HepG2 (cell line): ENCODE results near the gene FN1. TPM values are rescaled to one million over a fixed set of nuclear protein-coding genes. Genes with fewer than 3 reads are reported as not detected.

Experiments
- ATF5 ChIP-seq: sonication (generic); formaldehyde crosslinking; IDR thresholded peaks from 2 replicates; pipeline ENCODE4 v1.4.0; 2020; ENCODE audit warnings: mild to moderate bottlenecking, low read depth, missing genetic modification reagents
- CREB1 ChIP-seq, 2 experiments: fragments of 450-650 bp in 1 of 2; IDR thresholded peaks; 2 replicates each; pipeline ENCODE4 v1.6.1; 2016 to 2017; ENCODE audit warnings: control low read depth in 1 of 2, mild to moderate bottlenecking in 1 of 2, missing compliant biosample characterization in 1 of 2, missing genetic modification characterization in 1 of 2
- DMTF1 ChIP-seq: sonication (generic); formaldehyde crosslinking; IDR thresholded peaks from 2 replicates; pipeline ENCODE4 v1.4.0; 2020; ENCODE audit warnings: mild to moderate bottlenecking, missing genetic modification reagents
- GTF2F1 ChIP-seq: fragments of 150-350 bp; IDR thresholded peaks from 2 replicates; pipeline ENCODE4 v1.6.1; 2014; ENCODE audit warnings: low read length
- IRF9 ChIP-seq: sonication (generic); formaldehyde crosslinking; IDR thresholded peaks from 2 replicates; pipeline ENCODE4 v1.8.0; 2022; ENCODE audit warnings: missing genetic modification reagents, mild to moderate bottlenecking, borderline replicate concordance
- MED13 ChIP-seq: sonication (generic); formaldehyde crosslinking; IDR thresholded peaks from 2 replicates; pipeline ENCODE4 v1.5.0; 2020; ENCODE audit warnings: missing genetic modification reagents
- NCOA1 ChIP-seq: sonication (generic); formaldehyde crosslinking; IDR thresholded peaks from 2 replicates; pipeline ENCODE4 v1.9.0; 2021; ENCODE audit warnings: missing genetic modification reagents
- NFYB ChIP-seq: sonication (generic); formaldehyde crosslinking; IDR thresholded peaks from 2 replicates; pipeline ENCODE4 v1.4.0; 2020; ENCODE audit warnings: missing genetic modification reagents
- PHF5A ChIP-seq: IDR thresholded peaks from one replicate; pipeline ENCODE4 v1.6.1; 2018; ENCODE audit warnings: low read depth, missing genetic modification reagents; ENCODE audit not compliant: unreplicated experiment
- SRSF9 ChIP-seq: fragments of 200-400 bp; formaldehyde crosslinking; IDR thresholded peaks from 2 replicates; pipeline ENCODE4 v1.6.1; 2018; ENCODE audit warnings: borderline replicate concordance, mild to moderate bottlenecking, low read depth, low read length; ENCODE audit not compliant: insufficient read depth, poor library complexity, severe bottlenecking
- STAT6 ChIP-seq: sonication (generic); formaldehyde crosslinking; IDR thresholded peaks from 2 replicates; pipeline ENCODE4 v1.4.0; 2020; ENCODE audit warnings: missing genetic modification reagents, mild to moderate bottlenecking, borderline replicate concordance
- TBX2 ChIP-seq: sonication (generic); formaldehyde crosslinking; IDR thresholded peaks from 2 replicates; pipeline ENCODE4 v1.5.0; 2020; ENCODE audit warnings: missing genetic modification reagents, mild to moderate bottlenecking, borderline replicate concordance
- TERF1 ChIP-seq: sonication (generic); formaldehyde crosslinking; IDR thresholded peaks from 2 replicates; pipeline ENCODE4 v1.8.0; 2022; ENCODE audit warnings: mild to moderate bottlenecking, missing genetic modification reagents, moderate library complexity
- ZFX ChIP-seq: sonication (generic); formaldehyde crosslinking; IDR thresholded peaks from 2 replicates; pipeline ENCODE4 v1.4.0; 2020; ENCODE audit warnings: mild to moderate bottlenecking, low read depth, missing genetic modification reagents, moderate library complexity
- ZKSCAN5 ChIP-seq: sonication (generic); formaldehyde crosslinking; IDR thresholded peaks from 2 replicates; pipeline ENCODE4 v1.5.1; 2020; ENCODE audit warnings: mild to moderate bottlenecking, missing genetic modification reagents
- ZNF441 ChIP-seq: sonication (generic); formaldehyde crosslinking; IDR thresholded peaks from 2 replicates; pipeline ENCODE4 v1.7.0; 2021; ENCODE audit warnings: missing genetic modification reagents, borderline replicate concordance
- ZNF547 ChIP-seq: sonication (generic); formaldehyde crosslinking; IDR thresholded peaks from 2 replicates; pipeline ENCODE4 v1.5.1; 2020; ENCODE audit warnings: mild to moderate bottlenecking, missing genetic modification reagents
- ZNF605 ChIP-seq: sonication (generic); formaldehyde crosslinking; IDR thresholded peaks from 2 replicates; pipeline ENCODE4 v1.8.0; 2022; ENCODE audit warnings: mild to moderate bottlenecking, missing genetic modification reagents
- ZNF747 ChIP-seq: sonication (generic); formaldehyde crosslinking; IDR thresholded peaks from 2 replicates; pipeline ENCODE4 v1.8.1; 2023; ENCODE audit warnings: missing genetic modification reagents, mild to moderate bottlenecking, borderline replicate concordance
- ZNF773 ChIP-seq: sonication (generic); formaldehyde crosslinking; IDR thresholded peaks from 2 replicates; pipeline ENCODE4 v1.4.0; 2020; ENCODE audit warnings: missing genetic modification reagents, borderline replicate concordance
- polyA plus RNA-seq, 8 experiments: library from polyadenylated mRNA; depleted of rRNA in 3 of 8; stranded (reverse) in 7 of 8; unstranded in 1 of 8; fragments of >200 nt; fragmentation: Illumina TruSeq in 4 of 8; extraction: Trizol in 4 of 8; gene quantifications; 2 replicates each; pipeline versions ENCODE4 v1.2.1 to v1.2.3, GENCODE V29; 2011 to 2016; ENCODE audit warnings: low read depth in 4 of 8, missing spikeins in 1 of 8, mixed read lengths in 1 of 8; ENCODE audit not compliant: insufficient read depth in 1 of 8
- total RNA-seq, 5 experiments: library from RNA; depleted of rRNA; stranded (reverse); fragments of >200 nt; fragmentation: Illumina TruSeq; extraction: Trizol; gene quantifications; 2 replicates each; pipeline ENCODE4 v1.2.3, GENCODE V29; 2016; ENCODE audit warnings: low read depth in 1 of 5

Gene FN1
- total and polyA plus RNA-seq, 2 of the 13 experiments (the other 11 are each of a cell fraction or from before 2014, with no cell fraction given): 1,847 to 6,471 TPM

- 0 out of 2 replicates have a peak, but pooled peaks have one; percentile 7 for TF ChIP-seq ZKSCAN5 (CRISPR knock-in tag)
- no peak for TF ChIP-seq GTF2F1
- TF ChIP-seq ZNF547 (CRISPR knock-in tag): peak; percentile 97
- TF ChIP-seq SRSF9: no peak
- peak; percentile 83; the same call in 1 of the 2 replicates for TF ChIP-seq STAT6
- TF ChIP-seq NCOA1 (CRISPR knock-in tag): no peak
- peak; percentile 96 for TF ChIP-seq ZNF773 (CRISPR knock-in tag)
- peak; percentile 97 for TF ChIP-seq ZNF441 (CRISPR knock-in tag)
- 0 out of 2 replicates have a peak, but pooled peaks have one; percentile 80 for TF ChIP-seq ATF5 (CRISPR knock-in tag)
- TF ChIP-seq TERF1: no peak; the same call in 1 of the 2 replicates
- peak; percentile 100 for TF ChIP-seq ZFX (CRISPR knock-in tag)
- peak; percentile 96 for TF ChIP-seq ZNF605 (CRISPR knock-in tag)
- TF ChIP-seq IRF9 (CRISPR knock-in tag): peak; percentile 99
- peak; percentile 96 for TF ChIP-seq TBX2
- no peak for TF ChIP-seq DMTF1
- no peak for TF ChIP-seq PHF5A (CRISPR knock-in tag)
- TF ChIP-seq NFYB (CRISPR knock-in tag): peak; percentile 22; the same call in 1 of the 2 replicates
- no peak for TF ChIP-seq CREB1 (IDR thresholded peaks at IDR 0.05)
- TF ChIP-seq CREB1 (CRISPR knock-in tag; IDR thresholded peaks at IDR 0.05): no peak
- peak; percentile 98 for TF ChIP-seq ZNF747 (CRISPR knock-in tag)
- TF ChIP-seq MED13 (CRISPR knock-in tag): peak; percentile 93
Observed at GRCh38 chr2:215311625-215312396, 124.1 kb downstream of the FN1 start, which contains the start of gene ATIC (continued).
